Prostate gland (tissue), 2 donors: ENCODE data around the gene COL9A2. TPM values are rescaled to one million over a fixed set of nuclear protein-coding genes. Genes with fewer than 3 reads are reported as not detected.

Source experiments
- DNase-seq: peaks from one replicate; pipeline ENCODE4 v3.0.0-alpha.2; 2019; ENCODE audit warnings: low spot score
- H3K27ac ChIP-seq, 2 donors: fragments of 200-600 bp; sonication (generic); 2 replicates each; pipeline ENCODE4 v1.5.1; 2017 to 2019
- H3K27me3 ChIP-seq: fragments of 200-600 bp; sonication (generic); replicated peaks from 2 replicates; pipeline ENCODE4 v1.5.1; 2019; ENCODE audit not compliant: insufficient read depth
- H3K36me3 ChIP-seq, 2 donors: fragments of 200-600 bp; sonication (generic); 1 replicate in 1 of 2; 2 replicates in 1 of 2; pipeline versions ENCODE4 v1.5.1 to v1.8.1; 2017 to 2019
- H3K4me1 ChIP-seq: fragments of 200-600 bp; sonication (generic); replicated peaks from 2 replicates; pipeline ENCODE4 v1.5.1; 2019
- H3K4me3 ChIP-seq, 2 donors: fragments of 200-600 bp; sonication (generic); 2 replicates each; pipeline ENCODE4 v1.5.1; 2017 to 2019
- H3K9me3 ChIP-seq: fragments of 200-600 bp; sonication (generic); 2 replicates; pipeline ENCODE4 v1.5.1; 2017
- POLR2A ChIP-seq: fragments of 450-650 bp; IDR thresholded peaks from one replicate; pipeline ENCODE4 v1.6.1; 2016; ENCODE audit warnings: antibody characterized with exemption, mild to moderate bottlenecking
- POLR2AphosphoS5 ChIP-seq: sonication (generic); formaldehyde crosslinking; IDR thresholded peaks from one replicate; pipeline ENCODE4 v1.6.1; 2017; ENCODE audit warnings: antibody characterized with exemption
- WGBS: methylation state at CpG from one replicate; pipeline ENCODE4 v1.1.5; 2018; 5-methylcytosine and 5-hydroxymethylcytosine counted together
- intact Hi-C: fragments of 100-400 bp; cut with DNase I; formaldehyde crosslinking; loops from one replicate; pipeline ENCODE4 v1.14.2; 2022
- total RNA-seq, 2 donors: library from RNA; depleted of rRNA; stranded (reverse); fragments of >200 nt; gene quantifications; one replicate each; pipeline ENCODE4 v1.1.0, GENCODE V29; 2016
- TF ChIP-seq, protein P1 (sequence below), 4 experiments: fragments of 200-600 bp in 2 of 4; fragments of 450-650 bp in 2 of 4; sonication (generic) in 2 of 4; IDR thresholded peaks; 1 replicate in 3 of 4; 2 replicates in 1 of 4; pipeline ENCODE4 v1.5.1; 2016 to 2019; ENCODE audit warnings: antibody characterized with exemption in 4 of 4, mild to moderate bottlenecking in 2 of 4, moderate library complexity in 2 of 4

Gene COL9A2
- total RNA-seq, 2 donors from 2014 or later: 16.1 to 27.6 TPM

DNA sequence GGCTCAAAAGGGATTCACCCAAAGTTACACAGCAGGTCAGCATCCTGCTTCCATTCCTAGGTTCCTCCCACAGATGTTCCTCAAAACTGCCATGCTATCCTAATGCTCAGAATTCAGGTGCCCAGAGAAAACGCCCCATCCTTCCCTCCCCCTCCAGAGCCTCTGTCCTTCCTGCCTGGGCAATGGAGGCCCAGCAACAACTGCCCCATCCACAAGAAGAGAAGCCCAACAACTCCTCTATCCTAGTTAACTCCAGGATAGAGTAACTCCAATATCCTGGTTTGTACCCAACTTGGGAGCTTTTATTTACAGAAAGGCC lies 16.9 kb downstream of the COL9A2 start:
- DNase-seq: no peak
- 80% methylated on average over 1 of the region's 1 CpG for WGBS
- H3K27ac ChIP-seq: no peak overlapping the region
- no peaks in the 10 kb centered on the region for H3K4me1 ChIP-seq
- no peaks in the 10 kb centered on the region for H3K36me3 ChIP-seq
- no peaks in the 10 kb centered on the region for H3K27me3 ChIP-seq
- no peak for TF ChIP-seq POLR2AphosphoS5
- TF ChIP-seq, protein P1, sequence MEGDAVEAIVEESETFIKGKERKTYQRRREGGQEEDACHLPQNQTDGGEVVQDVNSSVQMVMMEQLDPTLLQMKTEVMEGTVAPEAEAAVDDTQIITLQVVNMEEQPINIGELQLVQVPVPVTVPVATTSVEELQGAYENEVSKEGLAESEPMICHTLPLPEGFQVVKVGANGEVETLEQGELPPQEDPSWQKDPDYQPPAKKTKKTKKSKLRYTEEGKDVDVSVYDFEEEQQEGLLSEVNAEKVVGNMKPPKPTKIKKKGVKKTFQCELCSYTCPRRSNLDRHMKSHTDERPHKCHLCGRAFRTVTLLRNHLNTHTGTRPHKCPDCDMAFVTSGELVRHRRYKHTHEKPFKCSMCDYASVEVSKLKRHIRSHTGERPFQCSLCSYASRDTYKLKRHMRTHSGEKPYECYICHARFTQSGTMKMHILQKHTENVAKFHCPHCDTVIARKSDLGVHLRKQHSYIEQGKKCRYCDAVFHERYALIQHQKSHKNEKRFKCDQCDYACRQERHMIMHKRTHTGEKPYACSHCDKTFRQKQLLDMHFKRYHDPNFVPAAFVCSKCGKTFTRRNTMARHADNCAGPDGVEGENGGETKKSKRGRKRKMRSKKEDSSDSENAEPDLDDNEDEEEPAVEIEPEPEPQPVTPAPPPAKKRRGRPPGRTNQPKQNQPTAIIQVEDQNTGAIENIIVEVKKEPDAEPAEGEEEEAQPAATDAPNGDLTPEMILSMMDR (IDR thresholded peaks at IDR 0.05): no peak
- TF ChIP-seq POLR2A: no peak
- H3K9me3 ChIP-seq: no peaks in the 10 kb centered on the region
- intact Hi-C loops: no loop called here
- no peak overlapping the region for H3K4me3 ChIP-seq

DNA sequence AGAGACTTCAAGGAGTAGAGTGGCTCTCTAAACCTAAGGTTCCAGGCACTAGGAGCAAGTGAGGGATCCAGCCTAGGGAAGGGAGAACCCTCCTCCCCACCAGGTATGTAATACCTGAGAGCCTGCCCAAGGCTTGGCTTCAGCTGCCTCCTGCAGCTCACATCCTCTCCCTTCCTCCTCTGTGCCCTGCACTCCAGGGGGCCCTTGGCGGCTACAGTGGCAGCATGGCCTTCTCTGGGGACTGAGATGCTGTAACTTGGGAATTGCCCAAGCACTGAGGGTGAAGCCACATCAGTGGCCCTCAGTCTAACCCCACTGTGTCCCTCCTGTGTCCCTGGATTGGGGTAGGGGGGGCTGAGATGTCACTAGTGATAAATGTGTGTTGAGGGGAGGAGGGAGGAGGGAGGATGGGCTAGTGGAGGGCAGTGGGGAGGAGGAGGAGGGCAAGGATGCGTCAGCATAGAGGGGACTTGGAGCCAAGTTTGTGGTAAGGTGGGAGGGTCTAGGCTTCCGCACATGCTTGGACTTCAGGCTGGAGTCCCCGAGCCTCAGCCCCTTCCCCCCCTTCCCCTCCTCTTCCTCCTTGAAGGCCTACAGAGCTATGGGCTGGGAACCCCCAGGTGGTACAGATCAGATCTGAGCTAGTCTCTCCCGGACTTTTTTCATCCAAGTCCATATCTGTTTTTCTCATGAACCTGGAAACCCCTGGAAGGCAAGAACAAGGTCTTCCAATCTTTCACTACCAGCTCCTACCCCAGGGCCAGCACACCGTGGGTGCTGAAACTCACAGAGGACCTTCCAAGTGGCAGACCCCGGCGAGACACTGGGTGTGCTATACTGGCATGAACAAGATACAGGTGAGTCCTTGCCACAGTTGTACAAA lies 17.5 kb downstream of the COL9A2 start:
- intact Hi-C loops: no loop called here
- no peaks in the 10 kb centered on the region for H3K4me1 ChIP-seq
- 63% methylated on average over 8 of the region's 8 CpGs for WGBS
- H3K27ac ChIP-seq: no peak overlapping the region
- no peak overlapping the region for H3K4me3 ChIP-seq
- TF ChIP-seq POLR2AphosphoS5 (no peak), POLR2A (no peak)
- TF ChIP-seq, protein P1 (IDR thresholded peaks at IDR 0.05): no peak
- no peaks in the 10 kb centered on the region for H3K9me3 ChIP-seq
- H3K36me3 ChIP-seq: no peaks in the 10 kb centered on the region
- DNase-seq: no peak
- H3K27me3 ChIP-seq: no peaks in the 10 kb centered on the region

DNA sequence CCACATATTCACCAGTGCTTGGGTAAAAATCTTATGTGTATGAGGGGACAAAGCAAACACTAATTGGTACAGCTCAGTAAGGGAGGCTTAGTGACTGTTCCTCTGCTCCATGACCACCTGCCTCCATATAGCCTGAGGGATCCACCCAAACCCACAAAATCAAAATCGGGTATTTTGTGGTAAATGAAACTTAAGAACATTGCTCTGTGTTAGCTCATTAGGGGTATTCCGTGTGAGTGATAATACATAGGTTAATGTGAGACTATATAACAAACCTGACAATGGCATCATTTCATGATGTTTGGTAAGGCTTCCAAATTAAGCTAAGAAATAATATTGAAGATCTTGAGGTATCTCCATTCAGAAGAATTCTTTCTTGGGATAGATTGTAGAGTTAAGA lies 25.8 kb downstream of the COL9A2 start:
- H3K4me1 ChIP-seq: no peaks in the 10 kb centered on the region
- TF ChIP-seq, protein P1 (IDR thresholded peaks at IDR 0.05): no peak
- TF ChIP-seq POLR2AphosphoS5: no peak
- H3K9me3 ChIP-seq: no peaks in the 10 kb centered on the region
- H3K27ac ChIP-seq: no peak overlapping the region
- peaks cover 0 to 3% of the 10 kb centered on the region in 2 donors for H3K36me3 ChIP-seq
- 87% methylated on average over 2 of the region's 2 CpGs for WGBS
- H3K4me3 ChIP-seq: no peak overlapping the region
- intact Hi-C loops: no loop called here
- H3K27me3 ChIP-seq: no peaks in the 10 kb centered on the region
- DNase-seq: no peak

DNA sequence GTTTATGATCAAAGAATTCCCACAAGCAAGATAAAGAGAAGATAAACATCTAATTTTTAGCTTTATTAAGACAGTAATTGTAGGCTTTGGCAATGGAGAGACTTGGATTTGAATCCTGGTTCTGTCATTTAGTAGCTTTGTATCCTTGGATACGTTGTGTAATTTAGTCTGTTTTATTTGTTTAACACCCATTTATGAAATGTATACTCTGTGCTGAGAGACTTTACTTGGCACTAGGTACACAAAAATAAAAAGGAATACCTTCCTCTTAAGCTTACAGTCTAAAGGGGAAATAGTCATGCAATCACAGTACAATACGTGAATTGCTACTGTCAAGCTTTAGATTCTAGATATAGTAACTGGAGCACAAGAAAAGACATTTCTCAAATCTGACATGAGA lies 35.2 kb downstream of the COL9A2 start:
- H3K4me3 ChIP-seq: no peak overlapping the region
- H3K4me1 ChIP-seq: no peaks in the 10 kb centered on the region
- no peaks in the 10 kb centered on the region for H3K9me3 ChIP-seq
- 22% methylated on average over 2 of the region's 2 CpGs for WGBS
- H3K27ac ChIP-seq: peak overlapping the region in 1 of 2 donors; percentile 39
- H3K27me3 ChIP-seq: no peaks in the 10 kb centered on the region
- no peak for DNase-seq
- H3K36me3 ChIP-seq: peaks cover 0 to 3% of the 10 kb centered on the region in 2 donors
- TF ChIP-seq POLR2A (no peak), POLR2AphosphoS5 (peak; percentile 67)
- TF ChIP-seq, protein P1 (IDR thresholded peaks at IDR 0.05): no peak
- intact Hi-C loops: no loop called here

DNA sequence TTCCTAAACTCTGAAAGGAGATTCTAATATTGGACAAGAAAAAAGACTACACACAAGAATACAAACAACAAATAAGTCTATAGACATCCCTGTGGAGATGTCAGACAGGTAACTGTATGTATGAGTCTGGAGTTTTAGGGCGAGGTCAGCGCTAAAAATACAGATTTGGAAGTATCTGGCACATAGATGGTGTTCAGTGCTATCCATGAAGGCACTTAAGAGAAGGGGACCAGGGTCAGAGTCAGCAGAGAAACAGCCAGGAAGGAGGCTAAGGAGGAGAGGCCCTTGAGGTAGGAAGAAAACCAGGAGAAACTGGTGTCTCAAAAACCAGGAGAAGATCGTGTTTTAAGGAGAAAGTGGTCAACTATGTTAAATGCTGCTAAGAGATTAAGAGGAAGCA lies 41.0 kb downstream of the COL9A2 start:
- no peak overlapping the region for H3K4me3 ChIP-seq
- TF ChIP-seq POLR2A: no peak
- no peak for TF ChIP-seq POLR2AphosphoS5
- TF ChIP-seq, protein P1 (IDR thresholded peaks at IDR 0.05): no peak
- no peak for DNase-seq
- intact Hi-C loops: no loop called here
- H3K4me1 ChIP-seq: no peaks in the 10 kb centered on the region
- H3K27ac ChIP-seq: no peak overlapping the region
- no peaks in the 10 kb centered on the region for H3K9me3 ChIP-seq
- 94% methylated on average over 3 of the region's 3 CpGs for WGBS
- H3K27me3 ChIP-seq: no peaks in the 10 kb centered on the region
- no peaks in the 10 kb centered on the region for H3K36me3 ChIP-seq
